Testis (tissue), 2 donors: Measurements from ENCODE around the gene HCK.

ENCODE experiments used
- CTCF ChIP-seq, 3 experiments: fragments of 450-650 bp in 2 of 3; fragments of 200-600 bp in 1 of 3; sonication (generic) in 1 of 3; IDR thresholded peaks; one replicate each; pipeline ENCODE4 v1.5.1; 2016 to 2019; ENCODE audit warnings: antibody characterized with exemption in 3 of 3, mild to moderate bottlenecking in 2 of 3, moderate library complexity in 1 of 3
- POLR2A ChIP-seq: fragments of 450-650 bp; IDR thresholded peaks from one replicate; pipeline ENCODE4 v1.6.1; 2017; ENCODE audit warnings: antibody characterized with exemption, mild to moderate bottlenecking, moderate library complexity

DNA sequence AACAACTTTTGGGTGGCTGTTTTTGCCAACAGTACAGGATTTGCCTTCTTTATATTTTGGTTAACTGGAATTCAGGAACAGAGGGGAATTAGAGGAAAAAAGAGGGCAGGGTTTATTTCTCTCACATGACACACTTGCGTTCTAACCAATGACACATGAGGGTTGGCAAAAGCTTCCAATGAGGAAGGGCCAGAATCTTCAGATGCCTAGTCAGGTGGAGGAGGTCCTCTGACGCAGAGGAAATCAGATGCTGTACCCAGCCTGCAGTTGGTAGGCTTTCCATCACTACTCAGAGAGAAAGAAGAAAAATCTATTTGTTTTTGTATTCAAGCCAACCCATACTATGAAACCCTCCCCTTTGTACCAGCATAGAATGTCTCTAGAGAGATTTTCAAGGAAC, 78.3 kb downstream of the HCK start:
- TF ChIP-seq CTCF (IDR thresholded peaks at IDR 0.05) (no peak), POLR2A (no peak)
